ENCODE data around the gene MAB21L4.
"Not testable (repeated sequence)": the region's sequence is repeated elsewhere in the genome, so short reads cannot be mapped to it uniquely, and the experiment has no call there.

MAB21L4 gene

GRCh38 chr2:240855670-240856069 is 40.3 kb downstream of the MAB21L4 start:
- no peak for DNase-seq

GRCh38 chr2:240852671-240853314 is 43.2 kb downstream of the MAB21L4 start:
- DNase-seq, result no peak

GRCh38 chr2:240851078-240851991 is 44.6 kb downstream of the MAB21L4 start:
- DNase-seq, result peak; percentile 74

GRCh38 chr2:240850756-240851077 is 45.2 kb downstream of the MAB21L4 start:
- DNase-seq, result no peak

- no peak for DNase-seq
These were observed 45.9 kb downstream of the MAB21L4 start for GRCh38 chr2:240850026-240850425.

- DNase-seq, result no peak
These were observed 46.9 kb downstream of the MAB21L4 start for GRCh38 chr2:240848900-240849680.

- no peak for DNase-seq
These were observed 48.1 kb downstream of the MAB21L4 start for GRCh38 chr2:240847817-240848216.

- DNase-seq, result no peak
These were observed 48.9 kb downstream of the MAB21L4 start for GRCh38 chr2:240846873-240847595.

- not testable (repeated sequence) for DNase-seq
These were observed 49.6 kb downstream of the MAB21L4 start for GRCh38 chr2:240846309-240846708.

GRCh38 chr2:240840435-240841060 is 55.4 kb downstream of the MAB21L4 start:
- DNase-seq, result no peak

GRCh38 chr2:240839152-240840143 is 56.5 kb downstream of the MAB21L4 start:
- no peak for DNase-seq

- DNase-seq, result no peak
These were observed 58.3 kb downstream of the MAB21L4 start for GRCh38 chr2:240837621-240838020.

- DNase-seq, result no peak
These were observed 59.0 kb downstream of the MAB21L4 start for GRCh38 chr2:240836781-240837467.
